Esophagus squamous epithelium (tissue), 4 donors: Measurements from ENCODE around the gene FBXL7.

Source experiments
- POLR2A ChIP-seq, 4 donors: fragments of 450-650 bp; IDR thresholded peaks; one replicate each; pipeline ENCODE4 v1.6.1; 2017; ENCODE audit warnings: antibody characterized with exemption in 4 of 4, mild to moderate bottlenecking in 4 of 4, moderate library complexity in 3 of 4
- TF ChIP-seq, protein P1 (sequence below), 6 experiments: fragments of 450-650 bp in 4 of 6; fragments of 200-600 bp in 2 of 6; sonication (generic) in 2 of 6; IDR thresholded peaks; one replicate each; pipeline ENCODE4 v1.5.1; 2016 to 2019; ENCODE audit warnings: antibody characterized with exemption in 6 of 6, mild to moderate bottlenecking in 4 of 6, moderate library complexity in 4 of 6

DNA sequence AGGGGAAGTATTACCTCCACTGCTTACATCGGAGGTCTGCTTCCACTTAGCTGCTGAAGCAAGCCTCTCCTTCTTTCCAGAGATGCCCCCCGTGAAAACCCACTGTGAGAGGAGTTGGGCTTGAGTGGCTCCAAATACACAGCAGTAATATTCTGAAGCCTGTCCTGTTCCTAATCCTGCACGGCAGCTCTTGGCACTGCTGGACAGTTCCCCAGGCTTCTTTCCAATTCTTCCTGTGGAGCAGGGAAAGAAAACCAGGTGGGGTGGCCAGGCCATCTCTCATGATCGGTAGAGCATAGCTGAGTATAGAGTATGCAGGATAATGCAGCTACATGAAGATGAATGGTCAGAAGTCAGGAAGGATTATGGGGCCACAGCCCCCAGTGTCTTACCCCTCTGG, 344.3 kb downstream of the FBXL7 start:
- TF ChIP-seq, protein P1, sequence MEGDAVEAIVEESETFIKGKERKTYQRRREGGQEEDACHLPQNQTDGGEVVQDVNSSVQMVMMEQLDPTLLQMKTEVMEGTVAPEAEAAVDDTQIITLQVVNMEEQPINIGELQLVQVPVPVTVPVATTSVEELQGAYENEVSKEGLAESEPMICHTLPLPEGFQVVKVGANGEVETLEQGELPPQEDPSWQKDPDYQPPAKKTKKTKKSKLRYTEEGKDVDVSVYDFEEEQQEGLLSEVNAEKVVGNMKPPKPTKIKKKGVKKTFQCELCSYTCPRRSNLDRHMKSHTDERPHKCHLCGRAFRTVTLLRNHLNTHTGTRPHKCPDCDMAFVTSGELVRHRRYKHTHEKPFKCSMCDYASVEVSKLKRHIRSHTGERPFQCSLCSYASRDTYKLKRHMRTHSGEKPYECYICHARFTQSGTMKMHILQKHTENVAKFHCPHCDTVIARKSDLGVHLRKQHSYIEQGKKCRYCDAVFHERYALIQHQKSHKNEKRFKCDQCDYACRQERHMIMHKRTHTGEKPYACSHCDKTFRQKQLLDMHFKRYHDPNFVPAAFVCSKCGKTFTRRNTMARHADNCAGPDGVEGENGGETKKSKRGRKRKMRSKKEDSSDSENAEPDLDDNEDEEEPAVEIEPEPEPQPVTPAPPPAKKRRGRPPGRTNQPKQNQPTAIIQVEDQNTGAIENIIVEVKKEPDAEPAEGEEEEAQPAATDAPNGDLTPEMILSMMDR (IDR thresholded peaks at IDR 0.05): no peak
- TF ChIP-seq POLR2A (IDR thresholded peaks at IDR 0.05): no peak
